ENCODE data around the gene HDAC9.

DNA sequence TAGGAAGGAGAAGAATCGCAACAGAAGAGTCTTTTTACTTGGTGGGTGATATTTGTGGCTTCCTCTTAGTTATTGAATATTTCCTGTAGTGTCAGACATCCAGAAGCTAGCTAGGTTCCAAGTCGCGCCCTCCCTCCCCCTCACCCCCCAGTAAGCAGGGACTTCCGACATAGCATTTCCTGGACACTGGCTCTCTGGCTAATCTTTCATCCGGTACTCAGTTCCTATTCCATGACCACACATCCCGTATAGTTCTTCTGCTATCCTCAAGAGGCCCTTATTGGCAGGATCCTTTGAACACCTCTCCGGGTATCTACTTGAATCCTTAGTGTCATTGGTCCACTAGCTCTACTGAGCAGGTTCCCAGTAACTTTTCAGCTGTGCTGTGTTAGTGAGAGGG is 167.8 kb downstream of the HDAC9 start:
- TF ChIP-seq CTCF (IDR thresholded peaks at IDR 0.05), result no peak
- no peak for TF ChIP-seq POLR2A (IDR thresholded peaks at IDR 0.05)
